Pancreas (tissue), 10 donors: ENCODE data around the gene ABCG1. TPM values are rescaled to one million over a fixed set of nuclear protein-coding genes. Genes with fewer than 3 reads are reported as not detected.
"Not testable (repeated sequence)": the region's sequence is repeated elsewhere in the genome, so short reads cannot be mapped to it uniquely, and the experiment has no call there.

ENCODE experiments used
- ATAC-seq, 4 donors: fragments of 200-7000 bp; cut with Tn5 transposase; one replicate each; pipeline versions ENCODE4 v1.8.0 to v1.9.1; 2020; ENCODE audit warnings: mild to moderate bottlenecking in 4 of 4, moderate library complexity in 4 of 4
- DNase-seq, 6 donors: peaks; one replicate each; pipeline ENCODE4 v3.0.0-alpha.2; 2020
- FAIRE-seq: peaks from 2 replicates; lab custom pipeline; 2012; peaks lifted over from hg19 to GRCh38; lab: Jason Lieb, UNC
- H3K27ac ChIP-seq, 4 donors: fragments of 200-600 bp; sonication (generic); 1 replicate in 3 of 4; 2 replicates in 1 of 4; pipeline versions ENCODE4 v1.5.0 to v1.8.0; 2020
- H3K27me3 ChIP-seq, 4 donors: fragments of 200-600 bp; one replicate each; pipeline ENCODE4 v1.8.0; 2021
- H3K36me3 ChIP-seq, 3 donors: fragments of 200-600 bp; sonication (generic) in 1 of 3; one replicate each; pipeline versions ENCODE4 v1.5.0 to v1.8.0; 2020 to 2021
- H3K4me1 ChIP-seq, 3 donors: fragments of 200-600 bp; one replicate each; pipeline ENCODE4 v1.8.0; 2021
- H3K4me3 ChIP-seq, 4 donors: fragments of 200-600 bp; sonication (generic) in 2 of 4; one replicate each; pipeline versions ENCODE4 v1.5.0 to v1.8.0; 2020 to 2021
- H3K9me3 ChIP-seq, 4 donors: fragments of 200-600 bp; one replicate each; pipeline ENCODE4 v1.8.0; 2021
- WGBS, 2 donors: extraction: QIAGEN DNeasy Blood & Tissue Kit; methylation state at CpG; one replicate each; pipeline ENCODE4 v1.1.7; 2013; 5-methylcytosine and 5-hydroxymethylcytosine counted together
- intact Hi-C, 3 donors: fragments of 100-400 bp; cut with DNase I; formaldehyde crosslinking; loops; one replicate each; pipeline versions ENCODE4 v1.11.1 to v1.14.2; 2022
- polyA plus RNA-seq, 2 donors: library from polyadenylated mRNA; stranded (reverse); fragments of 200-250 nt; gene quantifications; one replicate each; pipeline ENCODE4 v1.2.3, GENCODE V29; 2013
- total RNA-seq, 6 donors: library from RNA; stranded (reverse); fragmentation: NEBNext Ultra II Directional in 4 of 6; extraction: Animal tissue kit (Norgen Biotek cat#: 25700) in 4 of 6; gene quantifications; one replicate each; pipeline versions ENCODE4 v1.2.1 to v1.2.4, GENCODE V29; 2021 to 2023
- TF ChIP-seq, protein P1 (sequence below), 4 donors: fragments of 200-600 bp; sonication (generic) in 3 of 4; IDR thresholded peaks; one replicate each; pipeline versions ENCODE4 v1.5.0 to v1.8.0; 2021; ENCODE audit warnings: antibody characterized with exemption in 4 of 4
- donor health status: healthy with polysubstance abuse.
- donor health status: DM: no; HTN: no; CAD: no; lungs with moderate emphysema.
- donor health status: DM: no; HTN: no; CAD: no.
- donor health status: control.
- donor health status: control.
- donor health status: Bipolar disorder and iron deficiency.
- donor health status: DM: yes; HTN: yes; CAD: no.
- donor health status: DM: no; HTN: no; CAD: no.
- donor health status: DM: no; HTN: no; CAD: no.
- donor health status: DM: yes; HTN: yes; CAD: no.

The ABCG1 gene
- total and polyA plus RNA-seq, 8 donors, result 1.6 to 10.3 (median 4.2) TPM

DNA sequence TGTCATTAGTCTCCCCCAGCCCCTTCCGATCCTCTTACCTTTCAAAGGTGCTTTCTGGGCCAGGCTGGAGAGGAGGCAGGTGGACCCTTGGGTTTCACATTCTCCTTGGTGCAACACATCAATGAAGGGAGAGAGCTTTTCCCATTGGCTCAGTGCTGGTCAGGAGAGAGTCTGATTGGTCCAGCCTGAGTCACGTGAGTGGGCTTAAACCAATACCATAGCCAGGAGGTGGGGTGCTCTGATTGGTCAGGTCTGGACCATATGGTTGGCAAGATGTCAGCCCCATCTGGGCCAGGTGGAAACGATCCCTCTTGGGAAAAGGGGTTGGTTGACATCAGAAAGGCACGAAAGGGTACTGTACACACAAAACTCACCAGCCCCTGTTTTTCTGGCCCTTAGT, 44.8 kb upstream of the ABCG1 start:
- Histone ChIP-seq H3K27me3 (no peaks in the 10 kb centered on the region), H3K36me3 (no peaks in the 10 kb centered on the region), H3K27ac (no peak overlapping the region), H3K9me3 (no peaks in the 10 kb centered on the region), H3K4me3 (no peak overlapping the region), H3K4me1 (no peaks in the 10 kb centered on the region)
- no peak for ATAC-seq
- TF ChIP-seq, protein P1, sequence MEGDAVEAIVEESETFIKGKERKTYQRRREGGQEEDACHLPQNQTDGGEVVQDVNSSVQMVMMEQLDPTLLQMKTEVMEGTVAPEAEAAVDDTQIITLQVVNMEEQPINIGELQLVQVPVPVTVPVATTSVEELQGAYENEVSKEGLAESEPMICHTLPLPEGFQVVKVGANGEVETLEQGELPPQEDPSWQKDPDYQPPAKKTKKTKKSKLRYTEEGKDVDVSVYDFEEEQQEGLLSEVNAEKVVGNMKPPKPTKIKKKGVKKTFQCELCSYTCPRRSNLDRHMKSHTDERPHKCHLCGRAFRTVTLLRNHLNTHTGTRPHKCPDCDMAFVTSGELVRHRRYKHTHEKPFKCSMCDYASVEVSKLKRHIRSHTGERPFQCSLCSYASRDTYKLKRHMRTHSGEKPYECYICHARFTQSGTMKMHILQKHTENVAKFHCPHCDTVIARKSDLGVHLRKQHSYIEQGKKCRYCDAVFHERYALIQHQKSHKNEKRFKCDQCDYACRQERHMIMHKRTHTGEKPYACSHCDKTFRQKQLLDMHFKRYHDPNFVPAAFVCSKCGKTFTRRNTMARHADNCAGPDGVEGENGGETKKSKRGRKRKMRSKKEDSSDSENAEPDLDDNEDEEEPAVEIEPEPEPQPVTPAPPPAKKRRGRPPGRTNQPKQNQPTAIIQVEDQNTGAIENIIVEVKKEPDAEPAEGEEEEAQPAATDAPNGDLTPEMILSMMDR (IDR thresholded peaks at IDR 0.05), result no peak
- intact Hi-C loops, result no loop called here
- peak in 1 of 6 donors; percentile 4 for DNase-seq
- 70 to 77% methylated on average over 4 of the region's 4 CpGs for WGBS, 2 donors
- FAIRE-seq, result no peak

DNA sequence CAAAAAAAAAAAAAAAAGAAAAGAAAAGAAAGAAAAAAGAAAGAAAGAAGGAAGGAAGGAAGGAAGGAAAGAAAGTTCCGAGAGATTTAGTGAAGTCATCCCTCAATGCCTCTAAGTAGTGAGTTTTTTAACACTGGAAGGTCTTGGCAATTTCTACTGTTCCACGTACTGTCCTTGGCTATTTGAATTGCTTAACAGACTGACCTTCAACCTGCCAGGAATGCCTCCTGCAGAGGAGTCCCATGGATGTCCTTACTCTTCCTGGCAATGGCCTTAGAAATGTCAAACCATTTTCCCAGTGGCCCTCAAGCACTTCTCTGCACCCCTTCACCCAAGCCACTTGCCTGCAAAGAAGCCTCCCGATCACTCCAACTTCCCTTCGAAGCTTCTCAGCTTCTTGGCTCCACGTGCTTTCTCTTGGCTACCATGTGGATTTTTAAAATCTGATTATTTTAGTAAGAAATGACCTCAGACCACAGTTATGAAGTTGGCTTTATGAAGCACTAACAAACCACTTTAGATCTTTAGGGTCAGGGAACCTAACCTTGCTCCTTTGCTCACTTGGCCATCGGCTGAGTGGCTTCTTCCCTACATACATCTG, 43.7 kb upstream of the ABCG1 start:
- intact Hi-C loops, result no loop called here
- Histone ChIP-seq H3K27ac (no peak overlapping the region), H3K4me1 (no peaks in the 10 kb centered on the region), H3K9me3 (no peaks in the 10 kb centered on the region), H3K4me3 (no peak overlapping the region), H3K27me3 (no peaks in the 10 kb centered on the region), H3K36me3 (no peaks in the 10 kb centered on the region)
- TF ChIP-seq, protein P1 (IDR thresholded peaks at IDR 0.05), result no peak
- no peak for ATAC-seq
- no peak for DNase-seq
- 74 to 75% methylated on average over 6 of the region's 6 CpGs for WGBS, 2 donors
- FAIRE-seq, result no peak

DNA sequence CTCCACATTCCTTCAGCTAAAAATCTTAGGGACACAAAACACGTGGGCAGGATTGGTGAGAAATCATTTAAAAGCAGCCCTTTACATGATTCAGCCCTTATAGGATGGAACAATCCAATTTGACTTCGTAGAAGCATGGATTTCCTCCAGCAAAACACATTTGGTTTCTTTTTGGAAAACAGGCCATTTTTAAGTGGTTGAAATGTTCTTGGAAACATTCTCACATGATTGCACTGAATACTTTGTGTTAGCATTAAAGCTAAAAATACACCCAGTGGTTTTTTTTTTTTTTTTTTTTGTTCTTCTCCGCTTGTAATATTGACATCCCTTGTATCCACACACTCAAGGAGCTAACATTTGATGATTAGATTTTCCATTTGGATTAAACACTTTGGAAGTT, 42.1 kb upstream of the ABCG1 start:
- DNase-seq (no peak), FAIRE-seq (no peak)
- 61 to 64% methylated on average over 3 of the region's 3 CpGs for WGBS, 2 donors

DNA sequence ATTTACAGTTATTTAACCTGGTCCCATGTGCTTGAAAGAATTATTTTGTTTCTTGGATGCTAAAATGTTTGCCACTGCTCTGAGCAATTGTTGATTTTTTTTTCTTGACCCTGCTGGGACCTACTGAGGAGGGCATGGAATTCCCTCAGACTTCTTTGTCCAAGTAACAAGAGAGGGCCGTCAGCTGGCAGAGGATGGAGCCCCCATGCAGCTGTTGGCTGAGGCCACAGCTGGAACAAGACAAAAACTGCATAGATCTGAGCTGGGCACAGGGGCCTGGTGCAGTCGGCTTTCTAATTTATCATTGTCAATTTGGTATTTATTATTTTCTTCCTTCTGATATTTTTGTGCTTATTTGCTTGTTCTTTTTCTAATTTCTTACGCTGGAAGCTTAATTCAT, 39.6 kb upstream of the ABCG1 start:
- DNase-seq, result no peak
- intact Hi-C loops, result no loop called here
- Histone ChIP-seq H3K4me3 (no peak overlapping the region), H3K27me3 (no peaks in the 10 kb centered on the region), H3K4me1 (no peaks in the 10 kb centered on the region), H3K27ac (no peak overlapping the region), H3K36me3 (no peaks in the 10 kb centered on the region), H3K9me3 (no peaks in the 10 kb centered on the region)
- TF ChIP-seq, protein P1 (IDR thresholded peaks at IDR 0.05), result no peak
- FAIRE-seq, result no peak
- no peak for ATAC-seq
- WGBS, 2 donors, result 57 to 73% methylated on average over 3 of the region's 3 CpGs

More for the DNA sequence above, 42.1 kb upstream of the ABCG1 start:
- Histone ChIP-seq H3K4me3 (no peak overlapping the region), H3K9me3 (no peaks in the 10 kb centered on the region), H3K36me3 (no peaks in the 10 kb centered on the region), H3K4me1 (no peaks in the 10 kb centered on the region), H3K27me3 (no peaks in the 10 kb centered on the region), H3K27ac (no peak overlapping the region)
- peak in 1 of 4 donors; percentile 20 for ATAC-seq
- TF ChIP-seq, protein P1 (IDR thresholded peaks at IDR 0.05), result no peak
- intact Hi-C loops, result no loop called here

DNA sequence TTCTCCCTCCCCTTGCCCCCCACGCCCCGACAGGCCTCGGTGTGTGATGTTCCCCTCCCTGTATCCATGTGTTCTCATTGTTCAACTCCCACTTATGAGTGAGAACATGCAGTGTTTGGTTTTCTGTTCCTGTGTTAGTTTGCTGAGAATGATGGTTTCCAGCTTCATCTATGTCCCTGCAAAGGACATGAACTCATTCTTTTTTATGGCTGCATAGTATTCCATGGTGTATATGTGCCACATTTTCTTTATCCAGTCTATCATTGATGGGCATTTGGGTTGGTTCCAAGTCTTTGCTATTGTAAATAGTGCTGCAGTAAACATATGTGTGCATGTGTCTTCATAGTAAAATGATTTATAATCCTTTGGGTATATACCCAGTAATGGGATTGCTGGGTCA, 38.9 kb upstream of the ABCG1 start:
- WGBS, 2 donors, result 89 to 93% methylated on average over 3 of the region's 3 CpGs
- H3K9me3 ChIP-seq, H3K36me3 ChIP-seq, ATAC-seq, H3K4me3 ChIP-seq, FAIRE-seq, H3K4me1 ChIP-seq, DNase-seq, H3K27ac ChIP-seq, H3K27me3 ChIP-seq, intact Hi-C loops: not testable (repeated sequence)
